ENCODE data around the gene TRIP13. TPM values are rescaled to one million over a fixed set of nuclear protein-coding genes. Genes with fewer than 3 reads are reported as not detected.

TRIP13 gene
- total and polyA plus RNA-seq, 10 of the 15 experiments (the other 5 are each of a cell fraction or from before 2014, with no cell fraction given): 15.1 to 64.9 (median 32.2) TPM

- ChIA-PET SMC1A (ENCODE audit: uncharacterized antibody, unreplicated experiment) (interaction anchor here (0.8 to 2.3 kb wide), 4 partner anchors 10 to 714 kb away, joined by 3 to 8 read pairs (median 4); partner anchors contain the start of genes BRD9 and TRIP13), POLR2A (no interaction called here), CTCF (interaction anchor here (0.5 to 4.5 kb wide), 16 partner anchors 8 to 741 kb away, joined by 3 to 24 read pairs (median 4); partner anchors contain the start of genes BRD9 and TRIP13), RAD21 (ENCODE audit: unreplicated experiment) (interaction anchor here (0.9 to 3.6 kb wide), 8 partner anchors 8 to 714 kb away, joined by 3 to 12 read pairs (median 4); partner anchors contain the start of genes BRD9 and TRIP13)
- FAIRE-seq: no peak
- H4K20me1 ChIP-seq (ENCODE audit: control insufficient read depth, insufficient read depth): no peaks in the 10 kb centered on the region
- H3K27me3 ChIP-seq (replicated peaks in 1 of 2; ENCODE audit: control insufficient read depth in 2 of 2, insufficient read depth in 2 of 2, low read length in 1 of 2): no peaks in the 10 kb centered on the region
- no TSS peak for BruUV-seq (replicated peaks)
- H3K4me3 ChIP-seq: no peak overlapping the region
- ATAC-seq: no peak
- in situ Hi-C loops (cut with MboI): loop anchor here (5.0 kb wide), 1 partner anchor 230 kb away; no protein-coding TSS in a partner anchor
- no peak for DNase-seq (ENCODE audit: low read depth, low spot score)
- no peak overlapping the region for H3K9ac ChIP-seq (ENCODE audit: control insufficient read depth, insufficient read depth, low read length)
- 95% methylated on average over 16 of the region's 16 CpGs for WGBS (ENCODE audit: insufficient coverage, insufficient replicate concordance, low lambda C conversion rate, missing lambda C conversion rate)
- no peak for TF ChIP-seq BHLHE40 (IDR thresholded peaks at IDR 0.05; ENCODE audit: borderline replicate concordance in 1 of 2, low read depth in 2 of 2, low read length in 1 of 2)
- no peak for TF ChIP-seq ZNF24 (IDR thresholded peaks at IDR 0.05)
- TF ChIP-seq RB1 (IDR thresholded peaks at IDR 0.05; ENCODE audit: borderline replicate concordance): no peak
- no peak for TF ChIP-seq SMARCA5 (IDR thresholded peaks at IDR 0.05)
- no peaks in the 10 kb centered on the region for H3K4me1 ChIP-seq (ENCODE audit: control insufficient read depth, insufficient read depth, low read length)
- no peaks in the 10 kb centered on the region for H3K9me3 ChIP-seq (replicated peaks; ENCODE audit: control insufficient read depth, insufficient read depth, low read length)
- H3K79me2 ChIP-seq (ENCODE audit: control insufficient read depth, insufficient read depth, low read length): no peaks in the 10 kb centered on the region
- H2AFZ ChIP-seq (ENCODE audit: control insufficient read depth, low read depth, low read length): no peak overlapping the region
- H3K27ac ChIP-seq (ENCODE audit: control insufficient read depth, insufficient read depth): no peak overlapping the region
- intact Hi-C loops (cut with micrococcal nuclease; ENCODE audit: unreplicated experiment): loop anchor here (2.0 kb wide), 1 partner anchor 232 kb away; no protein-coding TSS in a partner anchor
- no peak overlapping the region for H3K4me2 ChIP-seq (ENCODE audit: control insufficient read depth, insufficient read depth)
- H3K36me3 ChIP-seq (ENCODE audit: control insufficient read depth in 2 of 2, insufficient read depth in 2 of 2, low read length in 1 of 2): peaks cover 6 to 17% of the 10 kb centered on the region in 2 experiments; a peak in 3 of 4 replicates
Measured at GRCh38 chr5:902129-902916, 9.6 kb downstream of the TRIP13 start.

- no peak for ATAC-seq
- no peak for FAIRE-seq
- Histone ChIP-seq H3K27me3 (replicated peaks in 1 of 2; ENCODE audit: control insufficient read depth in 2 of 2, insufficient read depth in 2 of 2, low read length in 1 of 2) (no peaks in the 10 kb centered on the region), H3K27ac (ENCODE audit: control insufficient read depth, insufficient read depth) (no peak overlapping the region), H3K9ac (ENCODE audit: control insufficient read depth, insufficient read depth, low read length) (no peak overlapping the region), H3K79me2 (ENCODE audit: control insufficient read depth, insufficient read depth, low read length) (no peaks in the 10 kb centered on the region), H2AFZ (ENCODE audit: control insufficient read depth, low read depth, low read length) (no peak overlapping the region), H3K9me3 (replicated peaks; ENCODE audit: control insufficient read depth, insufficient read depth, low read length) (no peaks in the 10 kb centered on the region), H3K36me3 (ENCODE audit: control insufficient read depth in 2 of 2, insufficient read depth in 2 of 2, low read length in 1 of 2) (peaks cover 12 to 17% of the 10 kb centered on the region in 2 experiments; a peak in 3 of 4 replicates), H3K4me2 (ENCODE audit: control insufficient read depth, insufficient read depth) (no peak overlapping the region), H4K20me1 (ENCODE audit: control insufficient read depth, insufficient read depth) (no peaks in the 10 kb centered on the region), H3K4me3 (no peak overlapping the region), H3K4me1 (ENCODE audit: control insufficient read depth, insufficient read depth, low read length) (no peaks in the 10 kb centered on the region)
- SMC1A ChIA-PET (ENCODE audit: uncharacterized antibody, unreplicated experiment): interaction anchor here (1.0 to 2.3 kb wide), 3 partner anchors 11 to 715 kb away, joined by 3 to 8 read pairs (median 6); partner anchors contain the start of genes BRD9 and TRIP13
- in situ Hi-C loops (cut with MboI): loop anchor here (5.0 kb wide), 1 partner anchor 231 kb away; no protein-coding TSS in a partner anchor
- RAD21 ChIA-PET (ENCODE audit: unreplicated experiment): interaction anchor here (1.2 to 3.6 kb wide), 5 partner anchors 11 to 587 kb away, joined by 3 to 12 read pairs (median 5); partner anchors contain the start of genes BRD9 and TRIP13
- intact Hi-C loops (cut with micrococcal nuclease; ENCODE audit: unreplicated experiment): loop anchor here (2.0 kb wide), 1 partner anchor 233 kb away; no protein-coding TSS in a partner anchor
- no TSS peak for BruUV-seq (replicated peaks)
- DNase-seq (ENCODE audit: low read depth, low spot score): no peak
- POLR2A ChIA-PET: no interaction called here
- 91% methylated on average over 6 of the region's 6 CpGs for whole genome bisulfite sequencing (ENCODE audit: insufficient coverage, insufficient replicate concordance, low lambda C conversion rate, missing lambda C conversion rate)
- CTCF ChIA-PET: interaction anchor here (1.3 to 4.5 kb wide), 9 partner anchors 9 to 715 kb away, joined by 3 to 24 read pairs (median 5); partner anchors contain the start of genes BRD9 and TRIP13
- TF ChIP-seq PBX3 (IDR thresholded peaks at IDR 0.05; ENCODE audit: insufficient replicate concordance, low read depth, low read length) (no peak), RAD21 (IDR thresholded peaks at IDR 0.05; ENCODE audit: insufficient read depth, low read depth, low read length) (no peak), GABPA (IDR thresholded peaks at IDR 0.05; ENCODE audit: low read depth) (no peak), TCF3 (IDR thresholded peaks at IDR 0.05; ENCODE audit: borderline replicate concordance, insufficient read depth, low read depth, low read length) (no peak), RELB (IDR thresholded peaks at IDR 0.05; ENCODE audit: low read depth) (no peak), POLR2A (IDR thresholded peaks at IDR 0.05; ENCODE audit: low read depth, low read length) (no peak), BCL11A (IDR thresholded peaks at IDR 0.05; ENCODE audit: low read depth, low read length) (no peak), CHD2 (IDR thresholded peaks at IDR 0.05; ENCODE audit: borderline replicate concordance, low read depth, low read length) (no peak), DPF2 (IDR thresholded peaks at IDR 0.05) (no peak)
Measured at GRCh38 chr5:903756-904096, 11.0 kb downstream of the TRIP13 start.

All from GM12878 (cell line).